Measurements from ENCODE around the gene VDR.
A peak's percentile ranks its signal among the peaks of the same experiment; 100 is the strongest.

VDR gene

DNA sequence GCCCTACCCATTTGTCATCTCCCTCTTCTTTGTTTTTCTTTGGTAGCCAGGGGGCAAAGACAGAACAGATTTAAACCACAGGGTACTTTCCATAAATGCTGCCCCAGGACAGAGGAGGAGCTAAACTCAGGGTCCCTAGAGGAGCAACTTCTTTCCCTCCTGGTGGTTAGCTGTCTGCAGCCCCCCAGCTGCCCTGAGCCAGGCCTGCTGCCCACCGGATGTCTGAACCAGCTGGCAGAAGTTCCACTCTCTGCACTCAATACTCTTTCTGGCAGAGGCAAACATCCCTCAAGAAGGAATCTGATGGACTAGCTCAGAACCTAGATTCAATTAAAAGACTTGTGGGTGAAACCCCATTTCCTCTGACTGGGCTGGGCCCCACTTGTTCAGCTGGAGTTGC lies 10.7 kb downstream of the VDR start:
- DNase-seq (ENCODE audit: low spot score): no peak

DNA sequence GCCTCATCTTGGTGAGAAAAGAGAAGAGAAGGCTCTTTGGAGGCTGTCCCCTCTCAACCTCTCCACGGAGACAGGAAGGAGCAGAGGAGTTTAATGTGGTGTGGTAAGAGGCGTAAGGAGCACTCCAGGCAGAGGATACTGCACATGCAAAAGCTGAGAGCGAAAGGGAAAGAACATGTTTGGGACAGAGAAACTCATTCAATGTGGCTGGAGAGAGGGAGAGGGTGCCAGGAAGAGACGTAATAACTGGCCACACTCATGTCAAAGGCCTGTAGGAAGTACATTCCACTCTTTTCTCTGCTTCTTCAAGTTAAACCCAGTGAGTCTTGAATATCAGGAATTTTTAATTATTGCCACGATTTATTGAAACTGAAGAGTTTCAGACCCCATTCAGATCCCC lies 12.0 kb downstream of the VDR start:
- no peak for DNase-seq (ENCODE audit: low spot score)

GRCh38 chr12:47891356-47891755 lies 13.4 kb downstream of the VDR start:
- DNase-seq (ENCODE audit: low spot score): no peak

DNA sequence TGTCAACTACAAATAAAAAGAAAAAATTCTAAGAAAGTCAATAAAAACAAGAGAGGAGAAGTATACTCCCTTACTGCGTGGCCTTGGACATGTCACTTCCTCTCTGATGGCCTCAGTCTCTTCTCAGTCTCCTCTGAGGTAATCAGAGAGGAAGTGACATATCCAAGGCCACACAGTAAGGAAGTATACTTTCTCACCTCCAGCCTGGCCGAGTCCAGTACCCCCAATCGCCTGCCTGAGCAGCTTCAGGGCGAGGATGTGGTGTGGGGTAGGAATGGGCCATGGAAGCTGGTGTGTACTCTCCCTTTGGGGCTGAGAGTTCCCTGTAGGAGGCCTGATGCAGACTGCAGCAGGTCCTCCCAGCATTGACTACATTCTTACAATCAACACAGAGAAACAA lies 15.8 kb downstream of the VDR start:
- DNase-seq (ENCODE audit: low spot score): peak; percentile 18

GRCh38 chr12:47888153-47888819 lies 16.5 kb downstream of the VDR start:
- DNase-seq (ENCODE audit: low spot score): no peak

GRCh38 chr12:47887529-47887928 lies 17.3 kb downstream of the VDR start:
- DNase-seq (ENCODE audit: low spot score): no peak

GRCh38 chr12:47886510-47887240 lies 18.1 kb downstream of the VDR start:
- DNase-seq (ENCODE audit: low spot score): no peak

DNA sequence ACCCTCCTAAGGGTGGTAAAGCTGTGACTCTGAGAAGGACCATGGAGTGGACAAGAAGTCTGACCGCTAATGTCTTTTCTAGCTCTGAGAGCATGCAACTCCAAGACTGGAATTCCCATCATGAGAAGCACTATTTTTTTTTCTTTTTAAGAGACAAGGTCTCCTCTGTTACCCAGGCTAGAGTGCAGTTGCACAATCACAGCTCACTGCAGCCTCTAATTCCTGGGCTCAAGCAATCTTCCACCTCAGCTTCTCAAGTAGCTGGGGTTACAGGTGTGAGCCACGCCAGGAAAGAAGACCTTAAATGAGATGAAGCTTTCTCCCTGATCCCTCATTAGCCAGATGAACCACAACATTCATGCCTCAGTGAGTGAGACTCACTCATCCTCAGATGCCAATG lies 19.2 kb downstream of the VDR start:
- no peak for DNase-seq (ENCODE audit: low spot score)

- peak; percentile 17 for DNase-seq (ENCODE audit: low spot score)
These were observed 19.7 kb downstream of the VDR start for GRCh38 chr12:47885012-47885501.

- no peak for DNase-seq (ENCODE audit: low spot score)
These were observed 20.3 kb downstream of the VDR start for GRCh38 chr12:47884501-47884900.

- DNase-seq (ENCODE audit: low spot score): no peak
These were observed 21.1 kb downstream of the VDR start for GRCh38 chr12:47883663-47884195.

- DNase-seq (ENCODE audit: low spot score): peak; percentile 19
These were observed 21.8 kb downstream of the VDR start for GRCh38 chr12:47882781-47883546.

GRCh38 chr12:47881826-47882427 lies 22.9 kb downstream of the VDR start:
- DNase-seq (ENCODE audit: low spot score): no peak

DNA sequence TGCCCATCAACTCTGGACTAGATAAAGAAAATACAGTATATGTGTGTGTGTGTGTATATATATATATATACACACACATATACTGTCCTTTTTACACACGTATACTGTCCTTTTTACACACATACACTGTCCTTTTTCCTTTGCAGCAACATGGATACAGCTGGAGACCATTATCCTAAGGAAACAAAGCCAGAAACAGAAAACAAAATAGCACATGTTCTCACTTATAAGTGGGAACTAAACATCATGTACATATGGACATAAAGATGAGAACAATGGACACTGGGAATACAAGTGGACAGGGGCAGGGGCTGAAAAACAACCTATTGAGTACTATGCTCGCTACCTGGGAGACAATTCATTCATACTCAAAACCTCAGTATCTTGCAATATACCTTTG lies 23.7 kb downstream of the VDR start:
- no peak for DNase-seq (ENCODE audit: low spot score)

GRCh38 chr12:47878918-47879481 lies 25.8 kb downstream of the VDR start:
- DNase-seq (ENCODE audit: low spot score): no peak

DNA sequence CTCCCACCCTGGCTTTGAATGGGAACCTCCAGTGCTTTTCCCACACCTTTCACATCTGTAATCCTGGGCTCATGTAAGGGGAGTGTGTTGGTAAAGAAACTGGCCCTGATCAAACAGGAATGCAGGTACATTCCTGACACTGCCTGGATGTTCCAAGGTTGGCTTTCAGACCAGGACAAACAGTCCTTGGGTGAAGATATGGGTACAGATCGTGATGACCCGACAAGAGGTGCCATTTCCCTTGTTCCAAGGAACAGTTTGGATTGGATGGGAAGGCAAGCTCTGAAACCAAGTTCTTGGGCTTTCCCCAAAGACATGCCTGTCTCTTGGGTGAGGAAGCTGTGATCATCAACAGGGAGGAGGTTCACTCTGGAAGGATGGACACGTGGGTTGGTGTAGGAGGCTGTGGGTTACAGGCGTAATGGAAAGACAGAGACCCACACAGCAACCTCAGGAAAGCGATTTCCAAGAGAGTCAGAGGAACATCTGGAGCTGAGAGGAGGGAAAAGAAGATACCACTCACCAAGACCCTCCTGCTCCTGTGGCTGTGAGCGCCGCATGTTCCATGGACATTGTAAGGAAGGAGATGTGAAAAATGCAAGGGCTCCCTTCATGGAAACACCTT lies 26.4 kb downstream of the VDR start:
- DNase-seq (ENCODE audit: low spot score): no peak

- no peak for DNase-seq (ENCODE audit: low spot score)
These were observed 27.7 kb downstream of the VDR start for GRCh38 chr12:47877081-47877480.

DNA sequence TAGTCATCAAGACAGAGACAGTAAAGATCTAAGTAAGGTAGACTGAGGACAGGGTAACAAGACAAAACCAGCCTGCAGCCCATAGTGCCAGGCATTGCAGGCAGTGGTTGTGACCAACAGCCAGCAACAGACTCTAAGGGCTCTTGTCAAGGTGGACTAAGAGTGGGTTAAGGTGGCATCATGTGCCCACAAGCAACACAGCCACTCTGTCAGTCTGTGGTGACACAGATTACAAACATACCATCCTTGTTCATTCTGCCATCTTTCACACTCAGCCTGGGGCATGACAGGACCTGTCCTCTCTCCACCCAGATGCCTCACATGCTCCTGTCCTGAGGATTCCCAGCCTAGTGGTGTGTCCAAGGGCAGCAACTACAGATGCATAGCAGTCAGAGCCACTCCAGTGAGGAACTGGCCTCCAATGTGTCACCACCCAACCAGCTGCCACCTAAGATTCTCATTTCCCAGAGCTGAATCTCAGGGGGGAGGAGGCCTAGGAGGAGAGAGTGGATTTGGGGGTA lies 28.3 kb downstream of the VDR start:
- DNase-seq (ENCODE audit: low spot score): no peak

GRCh38 chr12:47875746-47876439 lies 28.9 kb downstream of the VDR start:
- no peak for DNase-seq (ENCODE audit: low spot score)

DNA sequence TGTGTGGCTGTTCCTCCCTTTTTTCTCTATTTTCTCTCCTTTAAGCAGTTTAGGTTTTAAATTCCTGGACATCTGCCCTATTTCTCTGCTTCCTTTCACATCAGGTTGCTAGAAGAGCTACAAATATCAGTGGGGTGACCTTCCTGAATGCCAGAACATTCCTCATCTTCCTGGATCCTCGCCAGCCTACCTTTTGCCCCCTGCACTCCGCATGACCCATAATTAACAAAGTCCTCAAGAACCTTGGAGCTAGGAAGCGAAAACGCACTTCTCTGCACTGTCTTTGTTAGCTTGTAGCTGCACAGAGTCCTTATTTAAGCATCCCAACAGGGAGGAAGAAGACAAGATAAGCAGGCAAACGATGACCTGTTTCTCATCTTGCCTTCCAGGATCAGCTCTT lies 30.5 kb downstream of the VDR start:
- no peak for DNase-seq (ENCODE audit: low spot score)
